ENCODE results near the gene SDSL. TPM values are rescaled to one million over a fixed set of nuclear protein-coding genes. Genes with fewer than 3 reads are reported as not detected.

The SDSL gene
- total RNA-seq, 2 experiments from 2014 or later, result 0.25 to 0.36 TPM

DNA sequence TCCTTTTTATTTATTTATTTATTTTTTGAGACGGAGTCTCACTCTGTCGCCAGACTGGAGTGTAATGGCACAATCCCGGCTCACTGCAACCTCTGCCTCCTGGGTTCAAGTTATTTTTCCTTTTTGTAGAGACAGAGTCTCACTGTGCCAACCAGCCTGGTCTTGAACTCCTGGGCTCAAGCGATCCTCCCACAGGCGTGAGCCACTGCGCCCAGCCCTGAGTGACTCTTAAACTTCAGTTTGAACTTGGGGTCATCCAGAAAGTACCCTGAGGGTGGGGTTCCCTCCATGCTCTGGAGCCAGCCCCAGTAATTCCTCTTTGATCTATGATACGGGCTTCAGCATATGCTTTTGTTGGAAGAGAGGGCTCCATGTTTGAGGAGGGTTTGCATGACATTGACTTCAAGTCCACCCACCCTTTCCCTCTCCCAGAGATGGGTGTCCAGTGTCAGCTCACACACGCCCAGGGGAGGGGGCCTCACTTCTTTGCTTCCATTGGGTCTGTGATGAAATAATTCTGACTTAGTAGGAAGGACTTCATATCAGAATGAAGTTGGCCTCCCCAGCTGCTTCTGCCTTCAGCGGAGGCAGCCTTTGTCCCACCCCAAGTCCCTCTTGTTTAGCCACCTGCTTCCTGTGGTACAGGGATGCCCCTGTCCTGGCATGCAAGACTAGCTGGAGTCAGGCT is 30.4 kb upstream of the SDSL start:
- H3K9me3 Mint-ChIP-seq, result no peaks in the 10 kb centered on the region
- no peaks in the 10 kb centered on the region for H3K27me3 Mint-ChIP-seq
- H3K4me1 Mint-ChIP-seq, result no peaks in the 10 kb centered on the region
- no peak overlapping the region for H3K4me3 Mint-ChIP-seq
- peaks cover 3% of the 10 kb centered on the region for H3K36me3 Mint-ChIP-seq
- no peak overlapping the region for H3K27ac Mint-ChIP-seq
- DNase-seq, result no peak

GRCh38 chr12:113392520-113392919 is 29.7 kb upstream of the SDSL start:
- Mint-ChIP-seq H3K4me3 (no peak overlapping the region), H3K36me3 (peaks cover 3% of the 10 kb centered on the region), H3K27me3 (no peaks in the 10 kb centered on the region), H3K27ac (no peak overlapping the region), H3K9me3 (no peaks in the 10 kb centered on the region), H3K4me1 (no peaks in the 10 kb centered on the region)
- DNase-seq, result no peak

- no peaks in the 10 kb centered on the region for H3K4me1 Mint-ChIP-seq
Measured at GRCh38 chr12:113392988-113393579, 29.1 kb upstream of the SDSL start.

DNA sequence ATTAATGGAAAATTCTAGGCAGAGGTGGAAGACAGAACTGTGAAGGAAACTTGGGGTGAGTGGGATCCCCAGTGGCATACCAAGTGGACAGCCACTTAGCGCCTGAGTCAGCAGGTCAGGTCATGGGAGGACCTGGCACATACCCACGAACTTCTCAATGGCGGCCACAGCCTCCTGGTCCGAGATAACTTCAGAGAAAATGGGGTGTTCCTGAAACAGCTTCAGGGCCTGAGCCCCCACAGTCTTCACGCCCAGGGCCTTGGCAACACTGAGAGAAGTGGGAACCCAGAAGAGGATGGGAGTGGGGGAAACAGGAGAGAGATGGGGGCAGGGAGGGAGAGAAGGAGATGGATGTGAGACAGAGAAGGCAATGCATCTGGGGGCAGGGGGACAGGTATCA is 28.4 kb upstream of the SDSL start:
- no peak for DNase-seq
- H3K4me3 Mint-ChIP-seq, result no peak overlapping the region
- H3K36me3 Mint-ChIP-seq, result peaks cover under 1% of the 10 kb centered on the region
- H3K27ac Mint-ChIP-seq, result no peak overlapping the region
- no peaks in the 10 kb centered on the region for H3K27me3 Mint-ChIP-seq
- H3K9me3 Mint-ChIP-seq, result no peaks in the 10 kb centered on the region
- no peaks in the 10 kb centered on the region for H3K4me1 Mint-ChIP-seq

More at GRCh38 chr12:113392988-113393579, 29.1 kb upstream of the SDSL start:
- peaks cover 3% of the 10 kb centered on the region for H3K36me3 Mint-ChIP-seq
- H3K9me3 Mint-ChIP-seq, result no peaks in the 10 kb centered on the region
- H3K27ac Mint-ChIP-seq, result no peak overlapping the region
- no peak overlapping the region for H3K4me3 Mint-ChIP-seq
- no peaks in the 10 kb centered on the region for H3K27me3 Mint-ChIP-seq
- DNase-seq, result no peak

DNA sequence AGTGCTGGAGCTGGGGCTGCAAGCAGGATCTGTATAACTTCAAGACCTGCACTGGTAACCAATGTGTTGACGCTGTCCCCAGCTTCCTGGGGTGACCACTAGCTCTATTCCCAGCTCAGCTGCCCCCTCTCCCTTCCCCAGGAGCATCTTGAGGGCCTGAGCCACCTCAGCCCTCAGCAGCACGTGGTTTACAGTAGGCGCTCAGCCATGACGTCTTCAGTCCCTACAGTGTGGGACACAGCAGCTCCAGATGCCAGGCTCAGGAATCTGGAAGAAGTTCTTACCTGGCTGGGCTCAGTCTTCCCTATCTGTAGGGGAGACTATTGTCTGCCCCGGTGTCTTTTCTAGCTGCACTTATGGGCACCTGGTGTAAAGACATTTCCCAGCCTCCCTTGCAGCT is 27.1 kb upstream of the SDSL start:
- H3K4me1 Mint-ChIP-seq, result no peaks in the 10 kb centered on the region
- no peaks in the 10 kb centered on the region for H3K27me3 Mint-ChIP-seq
- no peak overlapping the region for H3K4me3 Mint-ChIP-seq
- no peaks in the 10 kb centered on the region for H3K36me3 Mint-ChIP-seq
- H3K9me3 Mint-ChIP-seq, result no peaks in the 10 kb centered on the region
- no peak overlapping the region for H3K27ac Mint-ChIP-seq
- DNase-seq, result no peak

- H3K4me3 Mint-ChIP-seq, result no peak overlapping the region
- no peaks in the 10 kb centered on the region for H3K9me3 Mint-ChIP-seq
- no peaks in the 10 kb centered on the region for H3K4me1 Mint-ChIP-seq
- no peaks in the 10 kb centered on the region for H3K27me3 Mint-ChIP-seq
- no peak for DNase-seq
- H3K36me3 Mint-ChIP-seq, result no peaks in the 10 kb centered on the region
- no peak overlapping the region for H3K27ac Mint-ChIP-seq
Measured at GRCh38 chr12:113396200-113396599, 26.0 kb upstream of the SDSL start.

DNA sequence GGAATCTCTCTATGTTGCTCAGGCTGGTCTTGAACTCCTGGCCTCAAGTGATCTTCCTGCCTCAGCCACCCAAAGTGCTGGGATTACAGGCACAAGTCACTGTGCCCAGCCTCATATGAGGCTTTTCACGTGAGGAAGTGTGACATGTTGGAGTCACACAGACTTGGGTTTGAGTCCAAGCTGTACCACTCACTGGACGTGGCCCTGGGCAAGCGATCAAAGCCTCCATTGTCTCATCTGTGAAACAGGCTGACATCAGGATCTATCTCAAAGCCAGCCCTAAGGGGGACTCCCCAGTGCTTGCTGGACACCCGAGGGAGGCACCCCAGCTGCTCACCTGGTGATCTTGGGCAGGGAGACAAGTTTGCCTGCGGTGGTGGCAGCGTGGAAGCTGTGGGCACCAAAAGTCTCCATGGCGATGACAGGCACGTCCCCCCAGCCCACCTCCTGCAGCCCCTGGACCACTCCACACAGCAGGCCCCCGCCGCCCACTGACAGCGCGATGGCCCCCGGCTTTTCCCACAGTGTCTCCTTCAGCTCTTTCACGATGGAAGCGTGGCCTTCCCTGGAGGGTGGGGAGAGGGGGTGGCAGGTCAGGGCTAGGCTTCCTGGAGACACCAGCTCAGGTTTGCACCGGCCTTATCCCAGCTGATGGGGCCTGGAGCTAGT is 25.2 kb upstream of the SDSL start:
- DNase-seq, result no peak
- H3K27ac Mint-ChIP-seq, result no peak overlapping the region
- H3K36me3 Mint-ChIP-seq, result no peaks in the 10 kb centered on the region
- H3K9me3 Mint-ChIP-seq, result no peaks in the 10 kb centered on the region
- H3K4me1 Mint-ChIP-seq, result no peaks in the 10 kb centered on the region
- H3K27me3 Mint-ChIP-seq, result no peaks in the 10 kb centered on the region
- no peak overlapping the region for H3K4me3 Mint-ChIP-seq

DNA sequence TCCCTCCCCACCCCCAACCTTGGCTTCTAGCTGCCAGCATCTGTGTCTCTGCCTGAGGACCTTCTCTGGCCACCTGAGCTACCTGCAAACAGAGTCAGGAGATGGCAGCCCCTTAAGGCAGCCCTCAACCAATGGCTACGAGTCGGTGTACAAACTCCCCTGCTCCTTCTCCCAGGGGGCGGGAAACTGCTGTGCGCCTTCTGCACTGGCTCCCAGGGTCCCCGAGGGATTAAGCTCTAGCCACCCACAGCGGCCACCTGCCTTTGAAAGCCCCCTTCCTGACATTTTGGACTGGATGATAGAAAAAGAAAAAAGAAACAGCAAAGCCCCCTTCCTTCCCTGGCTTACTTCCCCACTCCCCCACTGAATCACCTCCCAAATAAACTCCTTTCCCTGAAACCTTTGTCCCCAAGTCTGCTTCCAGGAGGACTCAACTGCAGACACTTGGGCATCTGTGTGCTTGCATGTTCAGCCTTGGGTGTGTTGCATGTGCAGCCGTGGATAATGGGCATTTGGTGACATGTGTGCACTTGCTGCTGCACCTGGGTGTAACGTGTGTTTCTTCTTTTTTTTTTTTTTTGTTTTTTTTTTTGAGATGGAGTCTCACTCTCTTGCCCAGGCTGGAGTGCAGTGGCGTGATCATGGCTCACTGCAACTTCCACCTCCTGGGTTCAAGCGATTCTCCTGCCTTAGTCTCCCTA is 24.5 kb upstream of the SDSL start:
- H3K9me3 Mint-ChIP-seq, result no peaks in the 10 kb centered on the region
- no peaks in the 10 kb centered on the region for H3K36me3 Mint-ChIP-seq
- no peak overlapping the region for H3K27ac Mint-ChIP-seq

DNA sequence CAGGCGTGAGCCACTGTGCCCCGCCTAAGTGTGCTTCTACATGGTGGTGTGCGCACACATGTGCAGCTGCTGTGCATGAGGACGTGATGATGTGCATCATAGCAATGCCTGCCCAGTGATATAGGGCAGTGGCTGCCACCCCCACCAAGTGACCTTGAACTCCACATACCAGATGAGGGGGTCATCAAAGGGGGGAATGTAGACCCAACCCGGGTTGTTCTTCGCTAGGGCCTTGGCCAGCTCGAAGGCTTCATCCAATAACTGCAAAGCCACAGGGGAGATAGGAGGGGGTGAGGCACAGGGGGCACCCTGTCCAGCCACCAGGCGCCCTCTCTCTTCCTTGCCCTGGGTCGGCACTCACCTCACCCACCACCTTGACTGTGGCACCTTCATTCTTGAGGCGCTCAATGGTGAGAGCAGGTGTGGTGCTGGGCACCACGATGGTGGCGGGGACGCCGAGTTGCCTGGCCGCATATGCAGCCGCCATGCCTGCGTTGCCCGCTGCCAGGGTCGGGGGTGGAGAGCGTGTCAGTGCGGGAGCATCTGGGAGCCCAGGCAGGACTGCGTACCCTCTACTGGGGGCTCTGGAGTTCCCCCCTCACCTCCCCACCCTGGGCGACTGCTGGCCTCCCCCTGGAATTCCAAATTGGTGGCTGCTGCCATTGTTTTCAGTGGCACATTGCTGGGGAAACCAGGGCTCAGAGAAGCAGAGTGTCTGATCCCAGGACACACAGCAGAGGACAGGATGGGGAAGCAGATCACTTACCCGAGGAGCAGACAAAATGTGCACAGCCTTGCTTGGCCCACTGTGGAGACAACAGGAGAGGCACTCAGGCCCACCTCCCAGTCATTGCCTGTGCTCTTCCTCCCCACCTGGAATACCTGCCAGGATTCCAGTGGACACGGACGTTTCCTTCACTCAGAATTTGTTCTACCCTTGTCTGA is 23.6 kb upstream of the SDSL start:
- Mint-ChIP-seq H3K9me3 (no peaks in the 10 kb centered on the region), H3K4me1 (no peaks in the 10 kb centered on the region), H3K36me3 (no peaks in the 10 kb centered on the region), H3K27me3 (no peaks in the 10 kb centered on the region), H3K4me3 (no peak overlapping the region), H3K27ac (no peak overlapping the region)
- DNase-seq, result no peak

More for the DNA sequence above, 24.5 kb upstream of the SDSL start:
- no peak for DNase-seq
- no peaks in the 10 kb centered on the region for H3K4me1 Mint-ChIP-seq
- no peaks in the 10 kb centered on the region for H3K27me3 Mint-ChIP-seq
- no peak overlapping the region for H3K4me3 Mint-ChIP-seq

DNA sequence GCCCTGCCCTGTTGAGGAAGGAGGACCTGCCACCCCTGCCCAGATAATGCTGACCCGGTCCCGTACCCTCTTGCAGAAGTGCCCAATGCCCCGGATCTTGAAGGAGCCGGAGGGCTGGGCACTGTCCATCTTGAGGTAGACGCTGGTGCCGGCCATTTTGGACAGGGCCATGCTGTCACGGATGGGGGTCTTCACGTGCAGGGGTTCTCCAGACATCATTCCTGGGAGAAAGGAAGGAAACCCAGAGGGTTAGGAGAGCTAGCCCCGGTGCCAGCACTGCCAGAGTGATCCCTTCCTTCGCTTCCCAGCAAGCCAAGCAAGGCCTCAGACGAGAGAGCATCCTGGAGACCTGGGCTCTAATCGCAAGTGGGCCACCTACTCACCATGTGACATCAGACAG is 22.7 kb upstream of the SDSL start:
- Mint-ChIP-seq H3K9me3 (no peaks in the 10 kb centered on the region), H3K4me3 (no peak overlapping the region), H3K27ac (no peak overlapping the region), H3K27me3 (peaks cover 6% of the 10 kb centered on the region), H3K36me3 (no peaks in the 10 kb centered on the region), H3K4me1 (no peaks in the 10 kb centered on the region)
- no peak for DNase-seq

GRCh38 chr12:113400362-113400761 is 21.8 kb upstream of the SDSL start:
- H3K27me3 Mint-ChIP-seq, result peaks cover 8% of the 10 kb centered on the region
- H3K4me1 Mint-ChIP-seq, result no peaks in the 10 kb centered on the region
- no peaks in the 10 kb centered on the region for H3K9me3 Mint-ChIP-seq
- no peak for DNase-seq
- no peak overlapping the region for H3K27ac Mint-ChIP-seq
- H3K4me3 Mint-ChIP-seq, result no peak overlapping the region
- H3K36me3 Mint-ChIP-seq, result no peaks in the 10 kb centered on the region

GRCh38 chr12:113401066-113402000 is 20.8 kb upstream of the SDSL start:
- Mint-ChIP-seq H3K27me3 (peaks cover 11% of the 10 kb centered on the region), H3K4me3 (no peak overlapping the region), H3K36me3 (no peaks in the 10 kb centered on the region), H3K4me1 (no peaks in the 10 kb centered on the region), H3K9me3 (no peaks in the 10 kb centered on the region), H3K27ac (no peak overlapping the region)
- DNase-seq, result no peak

DNA sequence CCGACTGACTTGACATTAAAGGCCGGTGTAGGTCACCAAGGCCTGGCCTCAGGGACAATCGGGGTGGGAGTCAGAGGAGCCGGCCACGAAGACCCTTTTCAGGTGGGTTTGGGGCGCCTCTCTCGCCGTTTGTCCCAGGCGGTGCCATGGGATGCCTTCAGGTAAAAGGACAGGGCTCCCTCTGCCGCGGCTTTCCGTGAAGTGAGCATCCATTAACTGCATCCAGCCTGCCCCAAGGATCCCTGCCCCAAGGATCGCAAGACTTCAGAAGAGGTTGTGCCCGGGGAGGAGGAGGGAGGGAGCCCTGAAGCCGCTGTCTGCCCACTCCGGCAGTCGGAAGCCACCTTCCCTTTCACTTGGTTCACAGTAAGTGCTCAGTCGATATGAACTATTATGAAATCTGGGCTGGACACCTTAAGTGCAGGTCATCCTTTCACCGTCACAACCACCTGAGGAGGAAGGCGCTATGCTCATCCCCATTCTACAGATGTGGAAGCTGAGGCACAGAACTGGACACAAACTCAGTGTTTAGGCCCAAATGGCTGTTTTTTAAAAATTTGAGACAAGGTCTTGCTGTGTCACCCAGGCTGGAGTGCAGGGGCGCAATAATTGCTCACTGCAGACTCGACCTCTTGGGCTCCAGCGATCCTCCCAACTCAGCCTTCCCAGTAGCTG is 19.5 kb upstream of the SDSL start:
- H3K27me3 Mint-ChIP-seq, result peaks cover 11% of the 10 kb centered on the region
- no peaks in the 10 kb centered on the region for H3K36me3 Mint-ChIP-seq
- H3K27ac Mint-ChIP-seq, result no peak overlapping the region
- no peak for DNase-seq
- no peaks in the 10 kb centered on the region for H3K9me3 Mint-ChIP-seq
- no peak overlapping the region for H3K4me3 Mint-ChIP-seq
- H3K4me1 Mint-ChIP-seq, result no peaks in the 10 kb centered on the region

All from activated naive CD8-positive, alpha-beta T cell treated with anti-CD3 and anti-CD28 coated beads for 36 hours (primary cell).